Measurements from ENCODE around the gene FAM89B. TPM values are rescaled to one million over a fixed set of nuclear protein-coding genes. Genes with fewer than 3 reads are reported as not detected.

Gene FAM89B
- polyA plus RNA-seq, 1 experiment, result 28.8 TPM

- H3K27ac ChIP-seq (ENCODE audit: low read depth, low read length), result peak overlapping the region; percentile 61
- H3K9me3 ChIP-seq (ENCODE audit: control insufficient read depth, insufficient read depth, low read length), result no peaks in the 10 kb centered on the region
- no peaks in the 10 kb centered on the region for H3K27me3 ChIP-seq (ENCODE audit: control insufficient read depth, insufficient read depth, low read length)
- peak overlapping the region; percentile 92 for H3K4me3 ChIP-seq (ENCODE audit: low read depth, low read length)
- ChIA-PET POLR2A (interaction anchor here (0.6 to 2.5 kb wide), 14 partner anchors 8 to 264 kb away, joined by 3 to 13 read pairs (median 4); partner anchors contain the start of genes MALAT1, NEAT1, PCNX3 and POLA2), CTCF (interaction anchor here (0.6 to 1.4 kb wide), 4 partner anchors 69 to 250 kb away, joined by 3 to 6 read pairs (median 4); no protein-coding TSS in a partner anchor)
- no peak for TF ChIP-seq CTCF (IDR thresholded peaks at IDR 0.05; ENCODE audit: low read depth, low read length)
- no peak for DNase-seq (ENCODE audit: low read depth, low spot score)
Measured at GRCh38 chr11:65525546-65526480, 46.5 kb upstream of the FAM89B start.

- ChIA-PET CTCF (interaction anchor here (1.2 kb wide), 1 partner anchor 13 kb away, joined by 4 read pairs; no protein-coding TSS in a partner anchor), POLR2A (no interaction called here)
- no peak for TF ChIP-seq CTCF (IDR thresholded peaks at IDR 0.05; ENCODE audit: low read depth, low read length)
- Histone ChIP-seq H3K4me3 (ENCODE audit: low read depth, low read length) (peak overlapping the region; percentile 92; the same call in 1 of the 2 replicates), H3K9me3 (ENCODE audit: control insufficient read depth, insufficient read depth, low read length) (no peaks in the 10 kb centered on the region), H3K27me3 (ENCODE audit: control insufficient read depth, insufficient read depth, low read length) (no peaks in the 10 kb centered on the region), H3K27ac (ENCODE audit: low read depth, low read length) (no peak overlapping the region)
- DNase-seq (ENCODE audit: low read depth, low spot score), result no peak
Measured at GRCh38 chr11:65526744-65527143, 45.6 kb upstream of the FAM89B start.

DNA sequence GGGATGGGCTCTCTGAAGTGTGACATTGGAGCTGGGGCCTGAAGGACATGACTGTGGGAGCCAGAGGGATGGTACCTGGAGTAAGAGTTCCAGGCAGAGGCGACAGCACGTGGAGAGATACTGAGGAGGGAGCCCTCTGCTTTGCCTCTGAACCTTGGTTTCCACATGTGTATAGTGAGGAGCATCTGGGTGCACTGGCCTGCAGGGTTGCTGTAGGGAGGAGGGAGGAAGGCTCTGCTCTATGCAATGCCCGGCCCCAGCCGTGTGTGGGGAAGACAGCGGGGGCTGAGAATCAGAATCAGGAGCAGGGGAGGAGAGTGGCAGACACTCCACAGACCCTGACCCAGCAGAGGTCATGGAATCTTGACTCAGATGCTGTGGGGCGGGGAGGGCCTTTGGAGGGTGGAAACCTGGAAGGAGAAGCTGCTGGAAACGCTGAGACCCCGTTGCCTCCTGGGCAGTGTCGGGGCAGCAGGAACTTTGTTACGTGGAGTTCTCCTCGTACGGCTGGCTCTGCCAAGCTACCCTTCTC, 43.5 kb upstream of the FAM89B start:
- H3K4me3 ChIP-seq (ENCODE audit: low read depth, low read length), result no peak overlapping the region
- ChIA-PET POLR2A (interaction anchor here (1.0 kb wide), 1 partner anchor 11 kb away, joined by 3 read pairs; no protein-coding TSS in a partner anchor), CTCF (no interaction called here)
- DNase-seq (ENCODE audit: low read depth, low spot score), result no peak
- no peaks in the 10 kb centered on the region for H3K27me3 ChIP-seq (ENCODE audit: control insufficient read depth, insufficient read depth, low read length)
- no peak for TF ChIP-seq CTCF (IDR thresholded peaks at IDR 0.05; ENCODE audit: low read depth, low read length)
- H3K9me3 ChIP-seq (ENCODE audit: control insufficient read depth, insufficient read depth, low read length), result no peaks in the 10 kb centered on the region
- H3K27ac ChIP-seq (ENCODE audit: low read depth, low read length), result no peak overlapping the region

DNA sequence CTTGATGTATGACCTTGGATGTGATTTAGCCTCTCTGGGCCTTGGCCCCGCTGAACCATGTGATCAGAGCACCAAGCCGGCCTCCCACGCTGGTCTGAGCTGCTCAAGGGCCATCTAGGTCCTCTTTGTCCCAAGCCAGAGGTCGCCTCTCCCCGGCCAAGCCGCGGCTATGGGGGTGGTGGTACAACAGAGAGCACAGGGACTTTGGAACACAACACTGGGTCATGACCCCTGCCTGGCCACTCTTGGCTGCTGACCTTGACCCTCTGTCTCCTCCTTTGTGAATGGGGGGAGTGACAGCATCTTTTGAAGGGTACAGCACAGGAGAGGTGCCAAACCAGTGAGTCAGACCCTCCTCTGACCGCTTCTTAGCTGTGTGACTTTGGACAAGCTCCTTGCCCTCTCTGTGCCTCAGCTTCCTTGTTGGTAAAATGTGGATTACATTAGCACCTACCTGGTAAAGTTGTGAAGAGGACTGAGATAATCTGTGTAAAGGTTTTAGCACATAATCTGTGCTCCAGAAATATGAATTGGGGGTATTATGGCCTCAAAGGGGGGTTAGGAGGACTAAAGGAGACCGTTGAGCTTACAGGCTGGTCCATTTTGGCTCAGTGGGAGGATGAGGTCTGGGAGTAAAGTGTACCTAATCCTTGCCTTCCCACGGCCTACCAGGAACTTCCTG, 42.7 kb upstream of the FAM89B start:
- TF ChIP-seq CTCF (IDR thresholded peaks at IDR 0.05; ENCODE audit: low read depth, low read length), result no peak
- no peak overlapping the region for H3K27ac ChIP-seq (ENCODE audit: low read depth, low read length)
- POLR2A ChIA-PET, result interaction anchor here (0.6 to 1.0 kb wide), 2 partner anchors 11 to 161 kb away, joined by 3 read pairs; no protein-coding TSS in a partner anchor
- CTCF ChIA-PET, result interaction anchor here (1.6 to 1.8 kb wide), 2 partner anchors 11 to 64 kb away, joined by 5 to 11 read pairs; no protein-coding TSS in a partner anchor
- no peaks in the 10 kb centered on the region for H3K9me3 ChIP-seq (ENCODE audit: control insufficient read depth, insufficient read depth, low read length)
- H3K4me3 ChIP-seq (ENCODE audit: low read depth, low read length), result no peak overlapping the region
- H3K27me3 ChIP-seq (ENCODE audit: control insufficient read depth, insufficient read depth, low read length), result no peaks in the 10 kb centered on the region
- no peak for DNase-seq (ENCODE audit: low read depth, low spot score)
